ENCODE results near the gene PLIN1.

The PLIN1 gene

GRCh38 chr15:89654301-89654761, 24.8 kb downstream of the PLIN1 start:
- no peak for DNase-seq (ENCODE audit: low spot score)

- DNase-seq (ENCODE audit: low spot score), result no peak
Measured at GRCh38 chr15:89653578-89653977, 25.6 kb downstream of the PLIN1 start.

GRCh38 chr15:89652666-89653065, 26.5 kb downstream of the PLIN1 start:
- no peak for DNase-seq (ENCODE audit: low spot score)

- no peak for DNase-seq (ENCODE audit: low spot score)
Measured at GRCh38 chr15:89652131-89652530, 27.0 kb downstream of the PLIN1 start.

GRCh38 chr15:89649716-89650115, 29.5 kb downstream of the PLIN1 start:
- DNase-seq (ENCODE audit: low spot score), result no peak

GRCh38 chr15:89649013-89649625, 30.0 kb downstream of the PLIN1 start:
- no peak for DNase-seq (ENCODE audit: low spot score)

GRCh38 chr15:89648106-89649012, 30.8 kb downstream of the PLIN1 start:
- DNase-seq (ENCODE audit: low spot score), result no peak

- peak; percentile 42 for DNase-seq (ENCODE audit: low spot score)
Measured at GRCh38 chr15:89647191-89647851, 31.8 kb downstream of the PLIN1 start.

- DNase-seq (ENCODE audit: low spot score), result no peak
Measured at GRCh38 chr15:89646416-89647141, 32.6 kb downstream of the PLIN1 start.

GRCh38 chr15:89645680-89646079, 33.5 kb downstream of the PLIN1 start:
- no peak for DNase-seq (ENCODE audit: low spot score)

GRCh38 chr15:89642106-89642505, 37.1 kb downstream of the PLIN1 start:
- DNase-seq (ENCODE audit: low spot score), result no peak

- no peak for DNase-seq (ENCODE audit: low spot score)
Measured at GRCh38 chr15:89641053-89641452, 38.1 kb downstream of the PLIN1 start.

- no peak for DNase-seq (ENCODE audit: low spot score)
Measured at GRCh38 chr15:89640245-89640644, 38.9 kb downstream of the PLIN1 start.

- no peak for DNase-seq (ENCODE audit: low spot score)
Measured at GRCh38 chr15:89633585-89633984, 45.6 kb downstream of the PLIN1 start.

GRCh38 chr15:89632563-89633430, 46.4 kb downstream of the PLIN1 start:
- DNase-seq (ENCODE audit: low spot score), result no peak

- DNase-seq (ENCODE audit: low spot score), result no peak
Measured at GRCh38 chr15:89631902-89632264, 47.3 kb downstream of the PLIN1 start.

- no peak for DNase-seq (ENCODE audit: low spot score)
Measured at GRCh38 chr15:89630974-89631901, 47.9 kb downstream of the PLIN1 start.

GRCh38 chr15:89630260-89630659, 48.9 kb downstream of the PLIN1 start:
- DNase-seq (ENCODE audit: low spot score), result no peak

GRCh38 chr15:89629829-89630228, 49.3 kb downstream of the PLIN1 start:
- DNase-seq (ENCODE audit: low spot score), result no peak

Data from SK-N-DZ (cell line).